Measurements from ENCODE around the gene KANK3.
A peak's percentile ranks its signal among the peaks of the same experiment; 100 is the strongest.

The KANK3 gene

DNA sequence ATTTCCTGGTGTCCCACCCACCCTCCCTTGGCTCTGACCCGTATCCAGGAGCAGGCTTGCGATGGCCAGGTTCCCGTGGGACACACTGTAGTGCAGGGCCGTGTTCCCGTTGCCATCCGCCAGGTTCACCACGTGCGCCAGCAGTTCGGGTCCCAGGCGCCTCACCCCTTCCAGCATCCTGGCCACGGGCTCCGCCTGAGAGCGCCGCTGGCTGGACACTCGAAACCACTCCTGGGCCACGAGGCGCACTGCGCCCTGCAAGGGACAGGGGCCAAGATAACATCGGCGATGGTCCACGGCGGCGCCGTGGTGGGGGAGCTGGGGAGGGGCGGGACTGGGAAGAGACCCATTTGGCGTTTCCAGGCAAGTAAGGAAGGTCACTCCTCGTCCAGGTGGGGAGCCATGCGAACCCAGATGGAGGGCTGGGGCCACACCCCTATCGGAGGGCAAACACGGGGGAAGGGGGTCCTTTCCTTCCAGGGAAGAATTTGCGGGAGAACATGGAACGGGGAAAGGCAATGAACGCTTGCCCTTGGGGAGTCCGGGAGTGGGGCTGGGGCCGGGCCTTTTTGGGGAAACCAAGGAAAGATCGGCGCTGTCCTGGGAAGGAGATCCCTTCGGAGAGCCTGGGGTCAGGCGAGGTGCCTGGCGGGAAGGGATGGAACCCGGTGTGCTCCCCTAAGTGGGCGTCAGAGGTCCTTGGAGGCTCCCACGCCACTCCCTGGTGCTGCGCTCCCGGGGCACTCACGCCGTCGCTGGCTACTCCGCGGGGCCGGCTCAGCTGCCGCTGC, 9.9 kb downstream of the KANK3 start:
- Mint-ChIP-seq H3K9me3 (no peaks in the 10 kb centered on the region), H3K36me3 (ENCODE audit: low read depth) (no peaks in the 10 kb centered on the region), H3K27ac (no peak overlapping the region), H3K4me3 (peak overlapping the region in 1 of 3 experiments; percentile 52), H3K27me3 (ENCODE audit: low read depth) (peaks cover 88% of the 10 kb centered on the region), H3K4me1 (no peaks in the 10 kb centered on the region)
- no peak for TF ChIP-seq CTCF (IDR thresholded peaks at IDR 0.05; ENCODE audit: unreplicated experiment in 3 of 3)

DNA sequence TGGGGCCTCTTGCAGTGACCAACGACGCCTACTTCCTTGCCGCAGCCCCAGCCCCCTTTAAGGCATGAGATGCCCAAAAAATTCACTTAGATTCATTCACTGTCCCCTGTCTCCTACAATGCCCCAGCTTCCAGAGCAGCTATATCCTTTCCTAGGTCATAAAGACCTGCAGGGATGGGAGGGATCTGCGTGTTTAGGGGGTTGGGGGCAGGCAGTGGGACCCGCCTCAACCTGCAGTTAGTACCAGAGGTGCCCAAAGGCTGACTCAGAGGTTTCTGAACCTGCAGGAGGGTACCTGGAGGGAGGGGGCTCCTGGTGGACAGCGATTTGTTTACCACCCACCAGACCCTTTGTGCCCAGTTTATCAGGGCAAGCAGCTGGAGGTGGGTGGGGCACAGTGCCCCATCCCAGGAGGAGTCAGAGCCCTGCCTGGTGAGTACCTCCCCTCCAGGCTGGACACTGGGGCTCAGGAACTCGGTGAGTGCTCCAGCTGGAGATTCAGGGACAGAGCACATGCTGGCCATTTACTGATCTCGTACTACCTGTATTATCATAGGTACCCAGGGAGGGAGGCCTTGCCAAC, 11.7 kb downstream of the KANK3 start:
- TF ChIP-seq CTCF (IDR thresholded peaks at IDR 0.05; ENCODE audit: unreplicated experiment in 3 of 3), result no peak
- Mint-ChIP-seq H3K4me1 (no peaks in the 10 kb centered on the region), H3K27ac (no peak overlapping the region), H3K9me3 (no peaks in the 10 kb centered on the region), H3K36me3 (ENCODE audit: low read depth) (no peaks in the 10 kb centered on the region), H3K27me3 (ENCODE audit: low read depth) (peaks cover 85% of the 10 kb centered on the region), H3K4me3 (no peak overlapping the region)

GRCh38 chr19:8329996-8330395, 13.1 kb downstream of the KANK3 start:
- Mint-ChIP-seq H3K27ac (no peak overlapping the region), H3K36me3 (ENCODE audit: low read depth) (no peaks in the 10 kb centered on the region), H3K27me3 (ENCODE audit: low read depth) (peaks cover 77% of the 10 kb centered on the region), H3K9me3 (no peaks in the 10 kb centered on the region), H3K4me3 (no peak overlapping the region), H3K4me1 (no peaks in the 10 kb centered on the region)
- no peak for TF ChIP-seq CTCF (IDR thresholded peaks at IDR 0.05; ENCODE audit: unreplicated experiment in 3 of 3)

DNA sequence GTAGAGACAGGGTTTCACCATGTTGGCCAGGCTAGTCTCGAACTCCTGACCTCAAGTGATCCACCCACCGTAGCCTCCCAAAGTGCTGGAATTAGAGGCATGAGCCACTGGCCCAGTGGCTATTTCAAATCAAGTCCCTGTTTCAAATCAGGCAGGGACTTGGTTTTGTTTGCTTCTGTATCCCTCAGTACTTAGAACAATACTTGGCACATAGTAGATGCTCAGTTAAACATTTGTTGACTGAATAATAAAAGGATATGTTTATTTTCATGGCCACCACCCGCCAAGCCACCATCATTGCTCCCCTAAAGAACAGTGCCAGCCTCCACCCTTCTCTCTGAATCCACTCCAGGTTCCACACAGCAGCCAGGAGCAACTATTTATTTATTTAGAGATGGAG, 17.6 kb downstream of the KANK3 start:
- Mint-ChIP-seq H3K27me3 (ENCODE audit: low read depth) (peaks cover 38% of the 10 kb centered on the region), H3K4me1 (peaks cover 13% of the 10 kb centered on the region), H3K4me3 (peak overlapping the region in 1 of 3 experiments; percentile 50), H3K9me3 (no peaks in the 10 kb centered on the region), H3K36me3 (ENCODE audit: low read depth) (peaks cover 6% of the 10 kb centered on the region), H3K27ac (no peak overlapping the region)
- no peak for TF ChIP-seq CTCF (IDR thresholded peaks at IDR 0.05; ENCODE audit: unreplicated experiment in 3 of 3)

DNA sequence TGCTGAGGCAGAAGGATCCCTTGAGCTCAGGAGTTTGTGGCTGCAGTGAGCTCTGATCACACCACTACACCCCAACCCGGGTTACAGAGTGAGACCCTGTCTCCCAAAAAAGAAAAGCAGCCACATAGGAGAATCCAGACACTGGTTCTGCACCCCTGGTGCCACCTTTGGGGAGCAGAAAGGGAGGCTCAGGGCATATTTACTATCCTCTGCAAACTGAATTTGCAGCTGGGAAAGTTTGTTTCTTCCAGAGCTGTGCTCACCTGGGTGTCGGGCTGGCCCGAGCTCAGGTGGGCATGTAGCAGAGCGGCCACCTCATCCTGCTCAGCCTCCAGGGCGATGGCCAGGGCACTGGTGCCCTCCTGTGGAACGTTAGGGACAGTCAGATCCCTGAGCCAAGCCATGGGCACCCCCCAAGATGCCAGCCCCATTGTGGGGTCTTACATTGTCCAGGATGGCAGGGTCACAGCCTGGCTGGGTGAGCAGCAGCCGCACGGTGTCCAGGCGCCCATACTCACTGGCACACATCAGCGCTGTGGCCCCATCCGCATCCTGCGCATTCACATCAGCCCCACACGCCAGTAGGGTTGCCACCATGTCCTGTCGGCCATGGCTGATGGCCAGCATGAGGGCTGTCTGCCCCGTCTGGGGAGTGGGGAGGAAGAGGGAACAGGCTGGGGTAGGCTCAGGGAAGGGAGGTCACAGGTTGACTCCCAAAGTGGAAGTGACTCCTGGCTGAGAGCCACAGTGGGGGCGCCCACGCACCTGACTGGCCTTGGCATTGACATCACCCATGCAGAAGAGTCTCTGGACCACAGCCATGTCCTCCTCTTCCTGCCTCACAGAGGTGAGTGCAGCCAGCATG, 18.6 kb downstream of the KANK3 start:
- Mint-ChIP-seq H3K27ac (no peak overlapping the region), H3K36me3 (ENCODE audit: low read depth) (peaks cover 6% of the 10 kb centered on the region), H3K4me3 (peak overlapping the region; percentile 19 to 100 (median 34)), H3K27me3 (ENCODE audit: low read depth) (peaks cover 28% of the 10 kb centered on the region), H3K4me1 (peaks cover 18% of the 10 kb centered on the region), H3K9me3 (no peaks in the 10 kb centered on the region)
- TF ChIP-seq CTCF (IDR thresholded peaks at IDR 0.05; ENCODE audit: unreplicated experiment in 3 of 3), result no peak

All from nephron (organoid).